Subcutaneous abdominal adipose tissue (tissue), 5 donors: Measurements from ENCODE around the gene C1QL4.
"Not testable (repeated sequence)": the region's sequence is repeated elsewhere in the genome, so short reads cannot be mapped to it uniquely, and the experiment has no call there.

Experiments
- H3K27ac ChIP-seq: one replicate; pipeline ENCODE4 v1.7.0; 2013; ENCODE audit warnings: low read depth, mild to moderate bottlenecking, inconsistent platforms, low read length, moderate library complexity
- H3K27me3 ChIP-seq, 5 donors: one replicate each; pipeline ENCODE4 v1.7.0; 2013; ENCODE audit warnings: low read length in 5 of 5, inconsistent platforms in 1 of 5; ENCODE audit not compliant: control insufficient read depth in 5 of 5, insufficient read depth in 4 of 5
- H3K36me3 ChIP-seq, 5 donors: one replicate each; pipeline ENCODE4 v1.7.0; 2013; ENCODE audit warnings: low read length in 5 of 5; ENCODE audit not compliant: control insufficient read depth in 5 of 5, insufficient read depth in 5 of 5
- H3K4me1 ChIP-seq, 5 donors: one replicate each; pipeline ENCODE4 v1.7.0; 2013; ENCODE audit warnings: low read length in 5 of 5, mild to moderate bottlenecking in 3 of 5, moderate library complexity in 1 of 5; ENCODE audit not compliant: control insufficient read depth in 5 of 5, insufficient read depth in 5 of 5
- H3K4me3 ChIP-seq, 5 donors: one replicate each; pipeline ENCODE4 v1.7.0; 2013; ENCODE audit warnings: low read length in 5 of 5, low read depth in 1 of 5
- H3K9ac ChIP-seq, 5 donors: one replicate each; pipeline ENCODE4 v1.7.0; 2013; ENCODE audit warnings: low read length in 5 of 5, mild to moderate bottlenecking in 4 of 5, moderate library complexity in 3 of 5
- H3K9me3 ChIP-seq, 5 donors: one replicate each; pipeline ENCODE4 v1.7.0; 2013; ENCODE audit warnings: low read length in 5 of 5; ENCODE audit not compliant: control insufficient read depth in 5 of 5
- donor health status: healthy.
- donor health status: healthy.
- donor health status: healthy.
- donor health status: healthy.
- donor health status: healthy.

Gene C1QL4

GRCh38 chr12:49336645-49337584, at the start of gene C1QL4:
Gene C1QL4 (minus strand): TSS chr12:49337188. CDS start chr12:49336477, 711 bp downstream.
- H3K27me3 ChIP-seq: peaks cover 36 to 75% (median 48%) of the 10 kb centered on the region in 5 donors
- H3K9ac ChIP-seq: no peak within 1 kb of the TSS
- H3K9me3 ChIP-seq: no peaks in the 10 kb centered on the region
- H3K36me3 ChIP-seq: no peaks in the 10 kb centered on the region
- peak within 1 kb of the TSS; percentile 32 to 60 (median 32) for H3K4me3 ChIP-seq
- no peak within 1 kb of the TSS for H3K27ac ChIP-seq
- peaks cover 0 to 30% (median 18%) of the 10 kb centered on the region in 5 donors for H3K4me1 ChIP-seq

- not testable (repeated sequence) for H3K27ac ChIP-seq, H3K36me3 ChIP-seq, H3K4me3 ChIP-seq, H3K4me1 ChIP-seq, H3K27me3 ChIP-seq, H3K9ac ChIP-seq, H3K9me3 ChIP-seq
Observed at GRCh38 chr12:49380184-49380583, 43.2 kb upstream of the C1QL4 start.

GRCh38 chr12:49377386-49377785, 40.4 kb upstream of the C1QL4 start:
- H3K27me3 ChIP-seq: no peaks in the 10 kb centered on the region
- no peak overlapping the region for H3K27ac ChIP-seq
- no peaks in the 10 kb centered on the region for H3K9me3 ChIP-seq
- no peak overlapping the region for H3K9ac ChIP-seq
- H3K4me1 ChIP-seq: no peaks in the 10 kb centered on the region
- H3K36me3 ChIP-seq: no peaks in the 10 kb centered on the region
- H3K4me3 ChIP-seq: no peak overlapping the region

- Histone ChIP-seq H3K4me3 (no peak overlapping the region), H3K27me3 (no peaks in the 10 kb centered on the region), H3K4me1 (peaks cover 0 to under 1% (median 0%) of the 10 kb centered on the region in 5 donors), H3K27ac (no peak overlapping the region), H3K9me3 (no peaks in the 10 kb centered on the region), H3K9ac (no peak overlapping the region), H3K36me3 (no peaks in the 10 kb centered on the region)
Observed at GRCh38 chr12:49375406-49375805, 38.4 kb upstream of the C1QL4 start.

- H3K27me3 ChIP-seq: no peaks in the 10 kb centered on the region
- H3K9me3 ChIP-seq: no peaks in the 10 kb centered on the region
- H3K9ac ChIP-seq: no peak overlapping the region
- H3K4me3 ChIP-seq: no peak overlapping the region
- H3K36me3 ChIP-seq: no peaks in the 10 kb centered on the region
- peaks cover 4 to 31% (median 28%) of the 10 kb centered on the region in 5 donors for H3K4me1 ChIP-seq
- H3K27ac ChIP-seq: no peak overlapping the region
Observed at GRCh38 chr12:49370539-49370938, 33.6 kb upstream of the C1QL4 start.

- Histone ChIP-seq H3K4me3 (peak overlapping the region in 1 of 5 donors; percentile 36), H3K4me1 (peaks cover 4 to 32% (median 29%) of the 10 kb centered on the region in 5 donors), H3K27ac (peak overlapping the region; percentile 37), H3K27me3 (no peaks in the 10 kb centered on the region), H3K9ac (peak overlapping the region in 2 of 5 donors; percentile 13 to 14), H3K36me3 (no peaks in the 10 kb centered on the region), H3K9me3 (no peaks in the 10 kb centered on the region)
Observed at GRCh38 chr12:49369411-49370145, 32.6 kb upstream of the C1QL4 start.

GRCh38 chr12:49368240-49368600, 31.2 kb upstream of the C1QL4 start:
- Histone ChIP-seq H3K27me3 (no peaks in the 10 kb centered on the region), H3K4me1 (peaks cover 4 to 32% (median 29%) of the 10 kb centered on the region in 5 donors), H3K27ac (peak overlapping the region; percentile 90), H3K36me3 (no peaks in the 10 kb centered on the region), H3K4me3 (peak overlapping the region; percentile 77 to 90 (median 83)), H3K9ac (peak overlapping the region; percentile 1 to 84 (median 67)), H3K9me3 (no peaks in the 10 kb centered on the region)

- no peaks in the 10 kb centered on the region for H3K27me3 ChIP-seq
- peaks cover 4 to 32% (median 29%) of the 10 kb centered on the region in 5 donors for H3K4me1 ChIP-seq
- peak within 1 kb of the TSS; percentile 48 to 90 (median 84) for H3K9ac ChIP-seq
- H3K27ac ChIP-seq: peak within 1 kb of the TSS; percentile 90
- H3K4me3 ChIP-seq: peak within 1 kb of the TSS; percentile 77 to 90 (median 83)
- H3K36me3 ChIP-seq: no peaks in the 10 kb centered on the region
- H3K9me3 ChIP-seq: no peaks in the 10 kb centered on the region
Observed at GRCh38 chr12:49367381-49368239, 30.6 kb upstream of the C1QL4 start, which contains the start of gene SPATS2. Gene SPATS2 (plus strand): TSS chr12:49367462. CDS start chr12:49461013, 93,551 bp downstream.

- Histone ChIP-seq H3K9me3 (no peaks in the 10 kb centered on the region), H3K4me1 (peaks cover 4 to 32% (median 29%) of the 10 kb centered on the region in 5 donors), H3K27me3 (no peaks in the 10 kb centered on the region), H3K27ac (peak overlapping the region; percentile 90), H3K9ac (peak overlapping the region; percentile 48 to 90 (median 77)), H3K36me3 (no peaks in the 10 kb centered on the region), H3K4me3 (peak overlapping the region; percentile 70 to 90 (median 83))
Observed at GRCh38 chr12:49366652-49367380, 29.8 kb upstream of the C1QL4 start.
